Activated gamma-delta T cell treated with anti-CD3 and anti-CD28 coated beads, Interleukin-2, amount 50 U/mL, for 16 hours (primary cell): ENCODE results near the gene CA5A.

Experiments used
- DNase-seq: peaks from one replicate; pipeline ENCODE4 v3.0.0-alpha.2; 2020; ENCODE audit warnings: low read depth

Gene CA5A

GRCh38 chr16:87847785-87848675, 88.3 kb downstream of the CA5A start:
- DNase-seq: no peak

- no peak for DNase-seq
Measured at GRCh38 chr16:87847467-87847784, 88.9 kb downstream of the CA5A start.

- DNase-seq: no peak
Measured at GRCh38 chr16:87846705-87847466, 89.4 kb downstream of the CA5A start.

- no peak for DNase-seq
Measured at GRCh38 chr16:87845807-87846619, 90.3 kb downstream of the CA5A start.

- no peak for DNase-seq
Measured at GRCh38 chr16:87845213-87845612, 91.1 kb downstream of the CA5A start.

- DNase-seq: no peak
Measured at GRCh38 chr16:87844809-87845208, 91.5 kb downstream of the CA5A start.

GRCh38 chr16:87844120-87844733, 92.1 kb downstream of the CA5A start:
- DNase-seq: no peak

- DNase-seq: no peak
Measured at GRCh38 chr16:87843678-87844105, 92.6 kb downstream of the CA5A start.

- DNase-seq: no peak
Measured at GRCh38 chr16:87842209-87842869, 94.0 kb downstream of the CA5A start.

- DNase-seq: no peak
Measured at GRCh38 chr16:87841340-87842208, 94.8 kb downstream of the CA5A start.

GRCh38 chr16:87840271-87840978, 95.9 kb downstream of the CA5A start:
- DNase-seq: no peak

GRCh38 chr16:87839542-87840270, 96.6 kb downstream of the CA5A start:
- no peak for DNase-seq

- no peak for DNase-seq
Measured at GRCh38 chr16:87838643-87839541, 97.4 kb downstream of the CA5A start.
